ENCODE results near the gene ANKS1B. TPM values are rescaled to one million over a fixed set of nuclear protein-coding genes. Genes with fewer than 3 reads are reported as not detected.

The ANKS1B gene
- total RNA-seq, 8 experiments from 2014 or later: 4.4 to 49.1 (median 14.2) TPM

- no peaks in the 10 kb centered on the region for H3K4me1 ChIP-seq (replicated peaks in 1 of 2)
- H3K4me3 ChIP-seq: no peak overlapping the region
- H3K27ac ChIP-seq: no peak overlapping the region
- 21 to 100% (median 88%) methylated on average over 1 to 4 of the region's 4 CpGs for WGBS, 10 experiments
- in situ Hi-C loops (cut with MboI; ENCODE audit: low pct_unique_long_range_greater_than_20kb in 2 of 9, low sequenced_read_pairs in 9 of 9, unreplicated experiment in 9 of 9): loop anchor here in 2 of 9 experiments (25.0 kb wide), 3 partner anchors 229 to 379 kb away; no protein-coding TSS in a partner anchor
- no peak for ATAC-seq (replicated peaks in 6 of 8)
Observed at GRCh38 chr12:99383258-99383657, 601.5 kb downstream of the ANKS1B start.

- Histone ChIP-seq H3K4me3 (no peak overlapping the region), H3K27ac (no peak overlapping the region), H3K4me1 (replicated peaks in 1 of 2) (no peaks in the 10 kb centered on the region)
- in situ Hi-C loops (cut with MboI; ENCODE audit: low pct_unique_long_range_greater_than_20kb in 2 of 9, low sequenced_read_pairs in 9 of 9, unreplicated experiment in 9 of 9): loop anchor here in 2 of 9 experiments (25.0 kb wide), 3 partner anchors 230 to 380 kb away; no protein-coding TSS in a partner anchor
- WGBS, 10 experiments: 0 to 91% (median 68%) methylated on average over 1 to 2 of the region's 2 CpGs
- ATAC-seq (replicated peaks in 6 of 8): peak in 4 of 8 experiments; percentile 26 to 67 (median 41)
Observed at GRCh38 chr12:99381992-99382391, 602.7 kb downstream of the ANKS1B start.

- 0 to 88% (median 66%) methylated on average over 1 of the region's 1 CpG; no CpG with 5 or more reads in 6 of the 10 experiments for WGBS, 10 experiments
- in situ Hi-C loops (cut with MboI; ENCODE audit: low pct_unique_long_range_greater_than_20kb in 2 of 9, low sequenced_read_pairs in 9 of 9, unreplicated experiment in 9 of 9): loop anchor here in 2 of 9 experiments (25.0 kb wide), 3 partner anchors 232 to 382 kb away; no protein-coding TSS in a partner anchor
- ATAC-seq (replicated peaks in 6 of 8): no peak
- H3K4me3 ChIP-seq: no peak overlapping the region
- no peak overlapping the region for H3K27ac ChIP-seq
- H3K4me1 ChIP-seq (replicated peaks in 1 of 2): no peaks in the 10 kb centered on the region
Observed at GRCh38 chr12:99380701-99381100, 604.0 kb downstream of the ANKS1B start.

- no peak overlapping the region for H3K27ac ChIP-seq
- no peak overlapping the region for H3K4me3 ChIP-seq
- peak in 2 of 8 experiments; percentile 55 to 66 for ATAC-seq (replicated peaks in 6 of 8)
- WGBS, 10 experiments: 0 to 83% (median 54%) methylated on average over 1 of the region's 1 CpG; no CpG with 5 or more reads in 4 of the 10 experiments
- in situ Hi-C loops (cut with MboI; ENCODE audit: low pct_unique_long_range_greater_than_20kb in 2 of 9, low sequenced_read_pairs in 9 of 9, unreplicated experiment in 9 of 9): no loop called here
- H3K4me1 ChIP-seq (replicated peaks in 1 of 2): no peaks in the 10 kb centered on the region
Observed at GRCh38 chr12:99374023-99374422, 610.7 kb downstream of the ANKS1B start.

- 22 to 67% (median 38%) methylated on average over 2 to 3 of the region's 3 CpGs; no CpG with 5 or more reads in 3 of the 10 experiments for WGBS, 10 experiments
- Histone ChIP-seq H3K4me3 (no peak overlapping the region), H3K4me1 (replicated peaks in 1 of 2) (no peaks in the 10 kb centered on the region), H3K27ac (no peak overlapping the region)
- no peak for ATAC-seq (replicated peaks in 6 of 8)
- in situ Hi-C loops (cut with MboI; ENCODE audit: low pct_unique_long_range_greater_than_20kb in 2 of 9, low sequenced_read_pairs in 9 of 9, unreplicated experiment in 9 of 9): no loop called here
Observed at GRCh38 chr12:99372257-99372920, 612.3 kb downstream of the ANKS1B start.

GRCh38 chr12:99370421-99371138 lies 614.2 kb downstream of the ANKS1B start:
- WGBS, 10 experiments: 55 to 100% (median 85%) methylated on average over 1 of the region's 1 CpG; no CpG with 5 or more reads in 2 of the 10 experiments
- H3K27ac ChIP-seq: no peak overlapping the region

GRCh38 chr12:99367181-99367580 lies 617.6 kb downstream of the ANKS1B start:
- WGBS, 10 experiments: 0 to 93% (median 43%) methylated on average over 1 to 3 of the region's 3 CpGs; no CpG with 5 or more reads in 3 of the 10 experiments
- in situ Hi-C loops (cut with MboI; ENCODE audit: low pct_unique_long_range_greater_than_20kb in 2 of 9, low sequenced_read_pairs in 9 of 9, unreplicated experiment in 9 of 9): no loop called here
- Histone ChIP-seq H3K27ac (no peak overlapping the region), H3K4me1 (replicated peaks in 1 of 2) (no peaks in the 10 kb centered on the region), H3K4me3 (no peak overlapping the region)
- ATAC-seq (replicated peaks in 6 of 8): peak in 1 of 8 experiments; percentile 22

More at GRCh38 chr12:99370421-99371138, 614.2 kb downstream of the ANKS1B start:
- no peak for ATAC-seq (replicated peaks in 6 of 8)
- Histone ChIP-seq H3K4me1 (replicated peaks in 1 of 2) (no peaks in the 10 kb centered on the region), H3K4me3 (no peak overlapping the region)
- in situ Hi-C loops (cut with MboI; ENCODE audit: low pct_unique_long_range_greater_than_20kb in 2 of 9, low sequenced_read_pairs in 9 of 9, unreplicated experiment in 9 of 9): no loop called here

GRCh38 chr12:99352269-99352668 lies 632.5 kb downstream of the ANKS1B start:
- H3K27ac ChIP-seq: no peak overlapping the region
- 0 to 80% (median 41%) methylated on average over 1 to 3 of the region's 3 CpGs for WGBS, 10 experiments
- no peak overlapping the region for H3K4me3 ChIP-seq
- no peaks in the 10 kb centered on the region for H3K4me1 ChIP-seq (replicated peaks in 1 of 2)
- in situ Hi-C loops (cut with MboI; ENCODE audit: low pct_unique_long_range_greater_than_20kb in 2 of 9, low sequenced_read_pairs in 9 of 9, unreplicated experiment in 9 of 9): no loop called here
- no peak for ATAC-seq (replicated peaks in 6 of 8)

GRCh38 chr12:99343960-99344359 lies 640.8 kb downstream of the ANKS1B start:
- ATAC-seq (replicated peaks in 6 of 8): peak in 1 of 8 experiments; percentile 76
- in situ Hi-C loops (cut with MboI; ENCODE audit: low pct_unique_long_range_greater_than_20kb in 2 of 9, low sequenced_read_pairs in 9 of 9, unreplicated experiment in 9 of 9): no loop called here
- H3K4me3 ChIP-seq: no peak overlapping the region

GRCh38 chr12:99339663-99340062 lies 645.1 kb downstream of the ANKS1B start:
- H3K27ac ChIP-seq: no peak overlapping the region
- 29 to 97% (median 85%) methylated on average over 1 to 3 of the region's 3 CpGs for WGBS, 10 experiments
- ATAC-seq (replicated peaks in 6 of 8): no peak
- no peak overlapping the region for H3K4me3 ChIP-seq
- H3K4me1 ChIP-seq (replicated peaks in 1 of 2): no peaks in the 10 kb centered on the region
- in situ Hi-C loops (cut with MboI; ENCODE audit: low pct_unique_long_range_greater_than_20kb in 2 of 9, low sequenced_read_pairs in 9 of 9, unreplicated experiment in 9 of 9): no loop called here

More at GRCh38 chr12:99343960-99344359, 640.8 kb downstream of the ANKS1B start:
- Histone ChIP-seq H3K27ac (no peak overlapping the region), H3K4me1 (replicated peaks in 1 of 2) (no peaks in the 10 kb centered on the region)

- Histone ChIP-seq H3K4me1 (replicated peaks in 1 of 2) (peaks cover 0 to 2% of the 10 kb centered on the region in 2 donors), H3K27ac (no peak overlapping the region), H3K4me3 (no peak overlapping the region)
- in situ Hi-C loops (cut with MboI; ENCODE audit: low pct_unique_long_range_greater_than_20kb in 2 of 9, low sequenced_read_pairs in 9 of 9, unreplicated experiment in 9 of 9): no loop called here
- 0 to 100% (median 28%) methylated on average over 2 to 5 of the region's 5 CpGs for WGBS, 10 experiments
- peak; percentile 40 to 90 (median 72) for ATAC-seq (replicated peaks in 6 of 8)
Observed at GRCh38 chr12:99334285-99335056, 650.3 kb downstream of the ANKS1B start.

GRCh38 chr12:99332936-99333591 lies 651.7 kb downstream of the ANKS1B start:
- WGBS, 10 experiments: 0 to 80% (median 38%) methylated on average over 1 to 2 of the region's 2 CpGs; no CpG with 5 or more reads in 3 of the 10 experiments
- Histone ChIP-seq H3K4me1 (replicated peaks in 1 of 2) (peaks cover 0 to 2% of the 10 kb centered on the region in 2 donors), H3K4me3 (no peak overlapping the region), H3K27ac (no peak overlapping the region)
- ATAC-seq (replicated peaks in 6 of 8): no peak
- in situ Hi-C loops (cut with MboI; ENCODE audit: low pct_unique_long_range_greater_than_20kb in 2 of 9, low sequenced_read_pairs in 9 of 9, unreplicated experiment in 9 of 9): no loop called here

Measured in motor neuron (in vitro differentiated cells).